ENCODE results near the gene SLC66A1. TPM values are rescaled to one million over a fixed set of nuclear protein-coding genes. Genes with fewer than 3 reads are reported as not detected.
A peak's percentile ranks its signal among the peaks of the same experiment; 100 is the strongest.

The SLC66A1 gene
- total and polyA plus RNA-seq, 9 of the 15 experiments (the other 6 are each of a cell fraction or from before 2014, with no cell fraction given): 1.2 to 40.8 (median 18.6) TPM

DNA sequence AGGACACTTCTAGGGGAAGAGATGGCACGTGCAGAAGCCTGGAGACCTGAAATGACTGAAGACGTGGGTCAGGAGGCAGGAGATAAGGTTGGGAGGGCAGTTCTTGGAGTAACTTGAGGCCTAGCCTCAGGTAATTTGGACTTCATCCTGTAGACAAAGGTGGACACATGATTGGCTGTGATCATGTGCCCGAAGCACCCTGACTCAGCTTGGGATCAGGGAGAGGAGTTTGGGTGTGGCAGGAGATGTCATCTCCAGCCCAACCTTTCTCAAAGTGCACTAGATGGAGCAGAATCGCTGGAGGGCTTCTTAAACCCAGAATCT is 1.5 kb downstream of the SLC66A1 start:
- BruUV-seq (replicated peaks): no TSS peak
- peaks cover 54 to 76% of the 10 kb centered on the region in 2 experiments for H3K4me1 ChIP-seq (replicated peaks in 1 of 2; ENCODE audit: control insufficient read depth in 2 of 2, insufficient read depth in 2 of 2, low read length in 2 of 2)
- POLR2A ChIA-PET: interaction anchor here (0.6 to 2.8 kb wide), 8 partner anchors 8 to 135 kb away, joined by 3 to 21 read pairs (median 4); partner anchors contain the start of genes EMC1 and MRTO4
- no peak for TF ChIP-seq KLF13 (tag; IDR thresholded peaks at IDR 0.05; ENCODE audit: borderline replicate concordance, low read depth)
- TF ChIP-seq CCAR2 (IDR thresholded peaks at IDR 0.05; ENCODE audit: low read depth, low read length): no peak
- peak in 1 of 2 experiments; percentile 28; a peak in 1 of 4 replicates for TF ChIP-seq KDM1A (IDR thresholded peaks at IDR 0.05)
- no peak for TF ChIP-seq PTTG1 (tag; IDR thresholded peaks at IDR 0.05; ENCODE audit: low read depth)
- TF ChIP-seq ATF1 (CRISPR knock-in tag; IDR thresholded peaks at IDR 0.05): no peak
- 0 out of 2 replicates have a peak, but pooled peaks have one; percentile 21 for TF ChIP-seq ATF1 (tag; IDR thresholded peaks at IDR 0.05)
- TF ChIP-seq ZNF57 (CRISPR knock-in tag; IDR thresholded peaks at IDR 0.05): no peak
- TF ChIP-seq NFATC3 (IDR thresholded peaks at IDR 0.05): no peak
- TF ChIP-seq CREM (IDR thresholded peaks at IDR 0.05; ENCODE audit: low read depth): no peak
- peak; percentile 80 for TF ChIP-seq L3MBTL2 (IDR thresholded peaks at IDR 0.05)
- TF ChIP-seq GTF2A2 (tag; IDR thresholded peaks at IDR 0.05): no peak
- TF ChIP-seq MEF2A (IDR thresholded peaks at IDR 0.05; ENCODE audit: control insufficient read depth, low read depth, low read length): no peak
- TF ChIP-seq ZNF347 (CRISPR knock-in tag; IDR thresholded peaks at IDR 0.05; ENCODE audit: low read depth): no peak
- no peak for TF ChIP-seq TAF9B (IDR thresholded peaks at IDR 0.05; ENCODE audit: partially characterized antibody)
- TF ChIP-seq, protein P1, sequence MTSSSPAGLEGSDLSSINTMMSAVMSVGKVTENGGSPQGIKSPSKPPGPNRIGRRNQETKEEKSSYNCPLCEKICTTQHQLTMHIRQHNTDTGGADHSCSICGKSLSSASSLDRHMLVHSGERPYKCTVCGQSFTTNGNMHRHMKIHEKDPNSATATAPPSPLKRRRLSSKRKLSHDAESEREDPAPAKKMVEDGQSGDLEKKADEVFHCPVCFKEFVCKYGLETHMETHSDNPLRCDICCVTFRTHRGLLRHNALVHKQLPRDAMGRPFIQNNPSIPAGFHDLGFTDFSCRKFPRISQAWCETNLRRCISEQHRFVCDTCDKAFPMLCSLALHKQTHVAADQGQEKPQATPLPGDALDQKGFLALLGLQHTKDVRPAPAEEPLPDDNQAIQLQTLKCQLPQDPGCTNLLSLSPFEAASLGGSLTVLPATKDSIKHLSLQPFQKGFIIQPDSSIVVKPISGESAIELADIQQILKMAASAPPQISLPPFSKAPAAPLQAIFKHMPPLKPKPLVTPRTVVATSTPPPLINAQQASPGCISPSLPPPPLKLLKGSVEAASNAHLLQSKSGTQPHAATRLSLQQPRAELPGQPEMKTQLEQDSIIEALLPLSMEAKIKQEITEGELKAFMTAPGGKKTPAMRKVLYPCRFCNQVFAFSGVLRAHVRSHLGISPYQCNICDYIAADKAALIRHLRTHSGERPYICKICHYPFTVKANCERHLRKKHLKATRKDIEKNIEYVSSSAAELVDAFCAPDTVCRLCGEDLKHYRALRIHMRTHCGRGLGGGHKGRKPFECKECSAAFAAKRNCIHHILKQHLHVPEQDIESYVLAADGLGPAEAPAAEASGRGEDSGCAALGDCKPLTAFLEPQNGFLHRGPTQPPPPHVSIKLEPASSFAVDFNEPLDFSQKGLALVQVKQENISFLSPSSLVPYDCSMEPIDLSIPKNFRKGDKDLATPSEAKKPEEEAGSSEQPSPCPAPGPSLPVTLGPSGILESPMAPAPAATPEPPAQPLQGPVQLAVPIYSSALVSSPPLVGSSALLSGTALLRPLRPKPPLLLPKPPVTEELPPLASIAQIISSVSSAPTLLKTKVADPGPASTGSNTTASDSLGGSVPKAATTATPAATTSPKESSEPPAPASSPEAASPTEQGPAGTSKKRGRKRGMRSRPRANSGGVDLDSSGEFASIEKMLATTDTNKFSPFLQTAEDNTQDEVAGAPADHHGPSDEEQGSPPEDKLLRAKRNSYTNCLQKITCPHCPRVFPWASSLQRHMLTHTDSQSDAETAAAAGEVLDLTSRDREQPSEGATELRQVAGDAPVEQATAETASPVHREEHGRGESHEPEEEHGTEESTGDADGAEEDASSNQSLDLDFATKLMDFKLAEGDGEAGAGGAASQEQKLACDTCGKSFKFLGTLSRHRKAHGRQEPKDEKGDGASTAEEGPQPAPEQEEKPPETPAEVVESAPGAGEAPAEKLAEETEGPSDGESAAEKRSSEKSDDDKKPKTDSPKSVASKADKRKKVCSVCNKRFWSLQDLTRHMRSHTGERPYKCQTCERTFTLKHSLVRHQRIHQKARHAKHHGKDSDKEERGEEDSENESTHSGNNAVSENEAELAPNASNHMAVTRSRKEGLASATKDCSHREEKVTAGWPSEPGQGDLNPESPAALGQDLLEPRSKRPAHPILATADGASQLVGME (CRISPR knock-in tag; IDR thresholded peaks at IDR 0.05): no peak
- no peak for TF ChIP-seq HNRNPH1 (optimal IDR thresholded peaks at IDR 0.05; ENCODE audit: low read depth, low read length)
- TF ChIP-seq ZNF174 (CRISPR knock-in tag; IDR thresholded peaks at IDR 0.05): no peak
- no peak for TF ChIP-seq ZNF124 (CRISPR knock-in tag; IDR thresholded peaks at IDR 0.05)
- TF ChIP-seq YBX1 (IDR thresholded peaks at IDR 0.05): no peak
- TF ChIP-seq, protein P2, sequence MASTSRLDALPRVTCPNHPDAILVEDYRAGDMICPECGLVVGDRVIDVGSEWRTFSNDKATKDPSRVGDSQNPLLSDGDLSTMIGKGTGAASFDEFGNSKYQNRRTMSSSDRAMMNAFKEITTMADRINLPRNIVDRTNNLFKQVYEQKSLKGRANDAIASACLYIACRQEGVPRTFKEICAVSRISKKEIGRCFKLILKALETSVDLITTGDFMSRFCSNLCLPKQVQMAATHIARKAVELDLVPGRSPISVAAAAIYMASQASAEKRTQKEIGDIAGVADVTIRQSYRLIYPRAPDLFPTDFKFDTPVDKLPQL (IDR thresholded peaks at IDR 0.05; ENCODE audit: extremely low read depth, insufficient read length): no peak

More for the DNA sequence above, 1.5 kb downstream of the SLC66A1 start:
- in situ Hi-C loops (cut with MboI): no loop called here
- CTCF ChIA-PET (ENCODE audit: low intra/inter-chr PET ratio): no interaction called here
- peak overlapping the region; percentile 91 for H3K4me2 ChIP-seq (ENCODE audit: insufficient read depth, low read length)
- WGBS (ENCODE audit: insufficient coverage, low coverage, missing lambda C conversion rate): 8% methylated on average over 4 of the region's 4 CpGs
- peak overlapping the region; percentile 97 for H3K27ac ChIP-seq (ENCODE audit: extremely low read depth, low read depth, low read length)
- peaks cover 20% of the 10 kb centered on the region for H4K20me1 ChIP-seq (replicated peaks; ENCODE audit: control insufficient read depth, insufficient read depth, low read length)
- ATAC-seq (no peak), FAIRE-seq (peak; percentile 65), DNase-seq (ENCODE audit: extremely low read depth in 1 of 4, low spot score in 3 of 4) (peak; percentile 55 to 81 (median 62))
- H3K4me3 ChIP-seq: peak overlapping the region; percentile 77; the same call in 1 of the 2 replicates
- H3K9ac ChIP-seq (ENCODE audit: insufficient read depth in 1 of 2, low read depth in 2 of 2, low read length in 2 of 2): peak overlapping the region; percentile 88 to 95; a peak in 3 of 4 replicates
- no peaks in the 10 kb centered on the region for H3K27me3 ChIP-seq (ENCODE audit: control insufficient read depth in 2 of 2, insufficient read depth in 2 of 2, low read length in 2 of 2)
- no peak overlapping the region for H2AFZ ChIP-seq (ENCODE audit: low read depth, low read length)
- peaks cover 2% of the 10 kb centered on the region for H3K9me1 ChIP-seq (ENCODE audit: control insufficient read depth, insufficient read depth, low read length)
- intact Hi-C loops (cut with micrococcal nuclease): loop anchor here (5.0 kb wide), 1 partner anchor 61 kb away; the partner anchor contains the start of genes EMC1 and MRTO4
- no peaks in the 10 kb centered on the region for H3K9me3 ChIP-seq (replicated peaks; ENCODE audit: control insufficient read depth, insufficient read depth, low read depth, low read length)
- H3K36me3 ChIP-seq (ENCODE audit: control insufficient read depth, insufficient read depth, low read length): peaks cover 40% of the 10 kb centered on the region
- peaks cover 66% of the 10 kb centered on the region for H3K79me2 ChIP-seq (ENCODE audit: control insufficient read depth, insufficient read depth, low read length)

Data from K562 (cell line).